ENCODE measurements around the gene HSPA12B. TPM values are rescaled to one million over a fixed set of nuclear protein-coding genes. Genes with fewer than 3 reads are reported as not detected.

The HSPA12B gene
- polyA plus RNA-seq, 1 of the 3 experiments (the other 2 are of a cell fraction) = 0.46 TPM

DNA sequence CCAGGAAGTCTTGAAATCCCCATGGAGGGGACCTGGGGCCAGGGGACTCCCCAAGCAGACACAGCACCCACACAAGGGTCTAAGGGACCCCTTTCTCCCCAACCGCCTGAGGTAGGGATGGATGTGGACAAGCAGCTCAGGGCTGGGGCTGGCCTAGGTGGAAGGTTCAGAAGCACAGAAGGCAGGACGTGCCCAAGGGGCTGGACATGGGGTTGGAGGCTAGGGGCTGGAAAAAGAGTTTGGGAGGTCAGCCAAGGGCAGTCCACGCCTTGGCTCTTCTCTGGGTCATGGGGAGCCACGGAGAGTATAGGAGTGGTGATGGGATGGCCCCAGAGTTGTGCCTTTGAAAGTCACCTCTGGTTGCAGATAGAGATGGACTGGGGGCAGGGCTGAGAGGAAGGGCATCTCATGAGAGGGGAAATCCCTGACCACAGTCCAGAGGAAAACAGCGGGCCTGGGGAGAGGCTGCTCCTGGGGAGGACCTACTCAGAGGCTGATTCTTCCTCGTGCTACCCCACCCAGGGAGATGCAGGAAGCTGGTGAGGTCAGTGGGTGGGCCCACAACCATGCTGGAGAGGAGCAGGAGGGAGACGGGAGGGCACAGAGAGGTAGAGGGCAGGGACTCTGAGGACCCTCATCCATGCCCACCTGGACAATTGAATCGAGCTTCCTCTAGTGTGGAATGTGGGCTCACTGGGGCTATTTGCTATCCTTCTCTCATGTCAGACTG is 2.5 kb upstream of the HSPA12B start:
- 62% methylated on average over 8 of the region's 8 CpGs for WGBS (ENCODE audit: low lambda C conversion rate)
- POLR2A ChIA-PET = no interaction called here
- Histone ChIP-seq H3K27ac (ENCODE audit: low read depth in 2 of 2, low read length in 1 of 2) (no peak overlapping the region), H3F3A (replicated peaks; ENCODE audit: insufficient read depth) (no peaks in the 10 kb centered on the region), H3K27me3 (ENCODE audit: insufficient read depth) (peaks cover 40% of the 10 kb centered on the region), H3K4me2 (no peak overlapping the region), H3K4me1 (ENCODE audit: control insufficient read depth in 1 of 2, insufficient read depth in 2 of 2, low read depth in 1 of 2, low read length in 1 of 2) (no peaks in the 10 kb centered on the region; a peak in 1 of 4 replicates), H3K9ac (no peak overlapping the region), H4K20me1 (ENCODE audit: insufficient read depth) (no peaks in the 10 kb centered on the region), H3K9me3 (no peaks in the 10 kb centered on the region), H3K79me2 (ENCODE audit: insufficient read depth) (no peaks in the 10 kb centered on the region), H3K36me3 (replicated peaks in 1 of 2; ENCODE audit: control insufficient read depth in 1 of 2, insufficient read depth in 2 of 2, low read length in 1 of 2) (no peaks in the 10 kb centered on the region), H3K9me2 (no peaks in the 10 kb centered on the region), H2AFZ (ENCODE audit: low read depth) (no peak overlapping the region), H3K4me3 (ENCODE audit: low read depth in 2 of 2, low read length in 1 of 2) (no peak overlapping the region)
- TF ChIP-seq MEF2A (IDR thresholded peaks at IDR 0.05; ENCODE audit: borderline replicate concordance, low read depth) (no peak), CHD2 (IDR thresholded peaks at IDR 0.05; ENCODE audit: low read length, partially characterized antibody) (no peak), REST (IDR thresholded peaks at IDR 0.05; ENCODE audit: low read depth, low read length) (no peak), TEAD4 (IDR thresholded peaks at IDR 0.05; ENCODE audit: borderline replicate concordance, insufficient read depth) (no peak), GATA2 (CRISPR knock-in tag; IDR thresholded peaks at IDR 0.05) (no peak), GABPA (IDR thresholded peaks at IDR 0.05; ENCODE audit: low read depth) (no peak)
- CTCF ChIA-PET = interaction anchor here (1.4 to 4.7 kb wide), 4 partner anchors 14 to 23 kb away, joined by 5 to 20 read pairs (median 6); no protein-coding TSS in a partner anchor
- no peak for DNase-seq

GRCh38 chr20:3730803-3731672 is 1.4 kb upstream of the HSPA12B start:
- WGBS (ENCODE audit: low lambda C conversion rate) = 78% methylated on average over 11 of the region's 12 CpGs
- Histone ChIP-seq H2AFZ (ENCODE audit: low read depth) (no peak overlapping the region), H3K9me2 (no peaks in the 10 kb centered on the region), H3K4me1 (ENCODE audit: control insufficient read depth in 1 of 2, insufficient read depth in 2 of 2, low read depth in 1 of 2, low read length in 1 of 2) (no peaks in the 10 kb centered on the region; a peak in 1 of 4 replicates), H3K27me3 (ENCODE audit: insufficient read depth) (peaks cover 33% of the 10 kb centered on the region), H3F3A (replicated peaks; ENCODE audit: insufficient read depth) (no peaks in the 10 kb centered on the region), H3K9ac (no peak overlapping the region), H3K36me3 (replicated peaks in 1 of 2; ENCODE audit: control insufficient read depth in 1 of 2, insufficient read depth in 2 of 2, low read length in 1 of 2) (no peaks in the 10 kb centered on the region), H3K79me2 (ENCODE audit: insufficient read depth) (no peaks in the 10 kb centered on the region), H3K4me3 (ENCODE audit: low read depth in 2 of 2, low read length in 1 of 2) (no peak overlapping the region), H3K9me3 (no peaks in the 10 kb centered on the region), H3K27ac (ENCODE audit: low read depth in 2 of 2, low read length in 1 of 2) (no peak overlapping the region), H3K4me2 (no peak overlapping the region), H4K20me1 (ENCODE audit: insufficient read depth) (no peaks in the 10 kb centered on the region)
- CTCF ChIA-PET = interaction anchor here (0.8 to 4.7 kb wide), 7 partner anchors 11 to 167 kb away, joined by 3 to 20 read pairs (median 4); no protein-coding TSS in a partner anchor
- no peak for DNase-seq
- POLR2A ChIA-PET = no interaction called here
- no peak for TF ChIP-seq MEF2A (IDR thresholded peaks at IDR 0.05; ENCODE audit: borderline replicate concordance, low read depth)
- no peak for TF ChIP-seq MXI1 (IDR thresholded peaks at IDR 0.05; ENCODE audit: low read depth, low read length)
- no peak for TF ChIP-seq EZH2phosphoT487 (IDR thresholded peaks at IDR 0.05; ENCODE audit: borderline replicate concordance, low read depth)
- TF ChIP-seq REST (IDR thresholded peaks at IDR 0.05; ENCODE audit: low read depth, low read length) = no peak
- TF ChIP-seq POLR2AphosphoS5 (IDR thresholded peaks at IDR 0.05; ENCODE audit: low read depth, low read length) = no peak
- TF ChIP-seq ELF1 (IDR thresholded peaks at IDR 0.05) = no peak
- no peak for TF ChIP-seq YY1 (IDR thresholded peaks at IDR 0.05; ENCODE audit: low read depth)
